H4 (cell line): ENCODE measurements around the gene RUNX1. TPM values are rescaled to one million over a fixed set of nuclear protein-coding genes. Genes with fewer than 3 reads are reported as not detected.

Source experiments
- DNase-seq: peaks from one replicate; pipeline ENCODE4 v3.0.0-alpha.2; 2015; ENCODE audit warnings: low spot score
- total RNA-seq: library from RNA; depleted of rRNA; stranded (reverse); fragments of >200 nt; shearing (Covaris generic); gene quantifications from 2 replicates; pipeline ENCODE4 v1.2.3, GENCODE V29; 2014

RUNX1 gene
- total RNA-seq, 1 experiment from 2014 or later = 4.6 TPM

DNA sequence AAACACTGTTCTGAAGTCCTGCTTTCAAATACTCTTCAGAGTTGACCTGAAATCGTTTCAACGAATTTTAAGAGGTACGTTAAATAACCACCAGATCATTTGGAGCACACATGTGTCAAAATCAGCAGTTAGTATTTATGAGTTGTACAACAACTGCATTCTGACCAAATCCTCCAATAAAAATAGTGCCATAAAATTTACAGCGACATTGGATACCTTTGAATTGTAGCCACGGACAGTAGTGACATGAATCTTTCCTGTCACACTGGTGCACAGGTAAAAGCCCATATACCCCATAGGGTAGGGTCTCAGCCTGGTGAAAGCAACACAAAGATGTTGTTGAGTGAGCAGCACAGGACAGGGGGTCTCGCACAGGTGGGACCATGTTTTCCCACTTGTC is 258.8 kb downstream of the RUNX1 start:
- DNase-seq = no peak

DNA sequence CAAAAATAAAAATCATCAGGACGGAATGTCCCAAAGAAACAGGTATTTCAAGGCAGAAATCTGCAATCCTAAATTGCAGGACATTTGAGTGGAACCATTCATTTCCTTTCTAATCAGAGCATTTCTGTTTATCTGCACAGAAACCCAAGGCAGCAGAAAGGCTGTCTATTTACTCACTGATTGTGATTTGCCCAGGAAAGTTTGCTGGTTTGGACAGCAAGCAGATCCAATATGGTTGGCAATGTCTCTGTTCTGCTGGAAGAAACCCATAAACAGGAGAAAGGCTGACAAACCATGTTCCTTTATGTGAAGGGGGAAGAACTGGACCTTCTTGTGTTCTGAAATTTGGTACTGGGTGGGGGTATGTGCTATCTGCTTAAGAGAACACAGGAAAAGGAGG is 260.2 kb downstream of the RUNX1 start:
- no peak for DNase-seq

DNA sequence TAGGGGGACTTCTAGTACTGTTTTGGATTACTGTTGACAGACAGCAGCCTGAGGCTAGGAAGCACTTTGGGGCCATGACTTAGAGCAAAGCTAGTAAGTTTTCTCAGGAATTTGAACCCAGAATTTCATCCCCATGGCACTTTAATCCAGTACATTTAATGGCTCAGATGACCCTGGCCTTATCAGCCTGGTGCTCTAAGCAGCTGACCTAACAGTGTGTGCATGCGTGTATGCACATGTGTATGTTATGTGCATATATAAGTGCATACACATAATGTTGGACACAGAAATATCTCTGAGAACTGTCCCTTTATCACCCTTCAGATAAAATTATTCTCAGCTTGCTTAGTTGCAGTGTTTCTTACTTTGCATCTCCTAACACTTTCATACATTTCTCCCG is 265.3 kb downstream of the RUNX1 start:
- DNase-seq = no peak

DNA sequence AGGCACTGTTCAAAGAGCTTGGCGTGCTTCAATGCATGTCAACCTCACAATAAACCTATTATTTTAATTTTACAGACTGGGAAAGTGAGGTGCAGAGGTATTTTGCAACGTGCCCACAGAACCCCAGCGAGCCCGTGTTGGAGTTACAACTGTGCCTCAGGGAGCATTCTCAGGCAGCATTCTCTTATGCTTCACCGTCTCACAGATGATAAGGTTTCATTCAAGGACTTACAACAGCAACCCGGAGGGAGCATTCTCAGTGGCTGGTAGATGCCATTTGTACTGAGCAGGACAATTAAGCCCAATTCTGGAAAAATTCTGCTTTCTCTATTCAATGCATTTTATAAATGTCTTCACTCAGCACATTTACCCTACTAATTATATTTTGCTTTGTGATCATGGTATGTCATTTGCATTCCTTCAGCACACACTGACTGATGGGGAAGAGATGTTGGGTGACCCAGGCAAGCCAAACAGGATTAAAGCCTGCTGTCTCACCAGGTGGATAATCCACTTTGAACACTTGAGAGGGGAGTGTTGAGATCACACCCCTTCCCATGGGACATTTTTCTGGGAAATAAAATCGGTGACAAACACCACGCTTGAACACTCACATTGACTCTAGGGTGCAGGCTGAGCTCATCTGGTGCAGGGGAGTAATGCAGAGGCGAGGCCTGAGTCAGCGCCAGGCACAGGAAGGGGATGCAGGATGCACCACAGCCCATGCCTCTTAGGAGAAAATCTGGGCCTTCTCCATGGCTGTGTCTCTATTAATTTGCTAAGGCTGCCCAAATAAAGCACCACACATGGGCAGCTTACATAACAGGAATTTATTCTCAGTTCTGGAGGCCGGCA is 266.4 kb downstream of the RUNX1 start:
- no peak for DNase-seq

DNA sequence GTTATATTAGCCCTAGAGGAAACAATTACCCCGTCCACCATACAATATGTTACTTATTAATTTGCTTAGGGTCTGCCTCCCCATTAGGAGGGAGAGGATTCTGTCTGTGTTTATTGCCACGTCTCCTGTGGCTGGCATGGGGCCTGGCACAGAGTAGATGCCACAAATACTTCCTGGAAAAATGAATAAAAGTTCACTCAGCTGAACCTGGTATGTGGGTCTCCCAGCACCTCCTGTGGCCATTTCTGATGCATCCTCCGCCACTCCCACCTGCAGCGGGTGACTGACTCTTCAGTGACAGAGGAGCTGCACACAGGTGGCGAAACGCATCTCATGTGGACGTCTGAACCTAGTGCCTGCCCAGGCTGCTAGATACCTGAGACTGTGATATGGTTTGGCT is 267.6 kb downstream of the RUNX1 start:
- no peak for DNase-seq

DNA sequence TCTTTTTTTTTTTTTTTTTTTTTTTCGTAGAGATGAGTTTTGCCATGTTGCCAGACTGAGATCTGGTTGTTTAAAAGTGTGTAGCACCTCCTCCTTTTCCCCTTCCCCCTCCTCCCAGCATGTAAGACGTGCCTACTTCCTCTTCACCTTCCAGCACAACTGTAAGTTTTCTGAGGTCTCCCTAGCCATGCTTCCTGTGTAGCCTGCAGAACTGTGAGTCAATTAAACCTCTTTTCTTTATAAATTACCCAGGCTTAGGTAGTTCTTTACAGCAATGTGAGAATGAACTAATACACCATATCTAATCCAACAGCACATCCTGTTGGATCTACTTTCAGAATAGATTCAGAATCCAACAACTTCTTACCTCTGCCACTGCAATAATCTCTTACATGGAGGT is 269.2 kb downstream of the RUNX1 start:
- DNase-seq = no peak

DNA sequence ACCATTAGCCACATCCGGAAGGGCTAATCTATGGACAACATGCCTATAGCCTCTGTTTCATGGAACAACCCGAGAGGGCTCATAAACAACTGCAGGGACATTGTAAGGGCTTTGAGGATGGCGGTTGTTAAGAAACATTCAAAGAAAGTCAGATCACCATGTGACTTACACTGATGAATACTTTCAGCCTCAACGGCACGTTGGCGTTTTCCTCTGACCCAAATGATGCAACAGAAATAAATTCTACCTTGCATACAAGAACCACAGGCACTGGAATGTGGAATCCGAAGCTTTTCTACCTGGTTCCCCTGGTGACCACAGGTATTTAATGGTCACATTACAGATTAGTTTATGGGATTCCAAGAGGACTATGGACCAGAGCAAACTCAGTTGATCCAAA is 273.3 kb downstream of the RUNX1 start:
- DNase-seq = peak; percentile 23

DNA sequence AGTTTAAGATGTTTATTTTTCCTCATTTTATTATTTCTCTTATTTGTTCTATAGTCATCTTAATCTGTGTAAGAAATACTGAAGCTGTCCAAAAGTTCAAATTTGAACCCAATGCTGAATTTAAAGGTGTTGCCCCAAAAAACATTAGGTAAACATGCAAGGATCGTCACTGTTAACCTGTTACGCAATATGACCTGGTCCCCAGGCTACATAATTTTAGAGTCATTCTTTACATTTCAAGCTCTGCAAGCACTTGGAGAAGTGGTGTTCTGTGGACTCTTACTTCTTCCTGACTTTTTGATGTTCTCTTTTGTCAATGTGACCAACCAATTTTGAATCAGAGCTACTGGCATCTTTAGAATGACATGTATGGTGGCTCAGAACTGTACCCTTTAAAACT is 274.4 kb downstream of the RUNX1 start:
- no peak for DNase-seq

DNA sequence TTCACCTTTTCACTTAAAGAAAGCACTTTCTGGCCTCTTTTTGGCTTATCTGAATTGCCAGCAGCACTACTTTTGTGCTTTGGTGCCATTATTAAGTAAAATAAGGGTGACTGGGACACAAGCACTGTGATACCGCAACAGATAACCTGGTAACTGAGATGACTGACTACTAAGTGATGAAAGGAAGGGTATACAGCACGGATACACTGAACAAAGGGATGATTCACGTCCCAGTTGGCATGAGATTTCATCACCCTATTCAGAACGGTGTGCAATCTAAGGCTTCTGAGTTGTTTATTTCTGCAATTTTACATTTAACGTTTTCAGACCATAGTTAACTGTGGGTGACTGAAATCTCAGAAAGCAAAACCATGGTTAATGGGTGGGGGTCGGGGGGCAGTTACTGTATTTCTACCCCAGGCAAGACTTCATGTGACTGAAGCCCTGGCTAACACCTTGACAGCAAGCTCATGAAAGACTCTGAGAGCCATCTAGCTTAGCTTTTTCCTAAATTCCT is 277.5 kb downstream of the RUNX1 start:
- DNase-seq = peak; percentile 85

DNA sequence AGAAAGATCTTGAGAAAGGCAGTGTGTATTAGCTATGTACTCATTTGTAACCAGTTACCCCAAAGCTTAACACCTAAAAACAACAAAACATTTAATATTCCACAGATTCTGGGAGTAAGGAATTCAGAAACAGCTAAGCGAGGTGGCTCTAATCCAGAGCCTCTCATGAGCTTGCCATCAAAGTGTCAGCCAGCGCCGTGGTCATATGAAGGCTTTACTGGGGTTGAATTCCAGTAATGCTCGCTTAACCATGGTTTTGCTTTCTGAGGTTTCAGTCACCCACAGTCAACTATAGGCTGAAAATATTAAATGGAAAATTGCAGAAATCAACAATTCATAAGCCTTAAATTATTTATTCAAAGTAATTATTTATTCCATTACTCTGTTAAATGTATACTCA is 278.5 kb downstream of the RUNX1 start:
- peak; percentile 27 for DNase-seq

DNA sequence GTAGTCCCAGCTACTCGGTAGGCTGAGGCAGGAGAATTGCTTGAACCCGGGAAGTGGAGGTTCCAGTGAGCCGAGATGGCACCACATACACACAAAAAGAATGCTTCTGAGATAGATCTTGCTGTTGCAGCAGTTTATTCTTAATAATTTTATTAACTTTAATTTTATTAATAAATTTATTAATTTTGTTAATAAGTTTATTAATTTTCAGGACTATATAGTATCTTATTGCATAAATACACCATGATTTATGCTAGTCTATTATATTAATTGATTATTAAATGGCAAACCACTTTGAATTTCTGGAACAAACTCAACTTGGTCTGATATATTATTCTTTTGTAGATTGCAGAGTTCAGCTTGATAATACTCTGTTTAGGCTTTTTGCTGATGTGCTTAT is 280.8 kb downstream of the RUNX1 start:
- no peak for DNase-seq

DNA sequence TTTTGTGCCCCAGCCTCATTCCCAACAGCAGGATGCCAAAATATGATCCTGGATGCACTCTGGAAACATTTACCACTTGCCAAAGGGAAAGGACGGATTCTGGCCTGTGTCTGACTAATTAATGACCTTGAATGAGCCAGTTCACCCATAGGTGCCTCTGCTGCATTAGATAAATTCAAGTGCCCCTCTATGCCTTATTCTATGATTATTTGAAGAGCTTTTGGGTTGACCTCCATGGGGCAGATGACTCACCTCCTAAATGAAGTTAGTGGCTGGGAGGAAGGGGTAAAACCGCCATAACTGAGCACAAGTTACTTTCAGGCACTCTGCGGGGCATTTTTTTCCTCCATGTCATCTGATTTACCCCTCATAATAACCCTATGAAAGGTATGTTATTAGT is 282.2 kb downstream of the RUNX1 start:
- no peak for DNase-seq

DNA sequence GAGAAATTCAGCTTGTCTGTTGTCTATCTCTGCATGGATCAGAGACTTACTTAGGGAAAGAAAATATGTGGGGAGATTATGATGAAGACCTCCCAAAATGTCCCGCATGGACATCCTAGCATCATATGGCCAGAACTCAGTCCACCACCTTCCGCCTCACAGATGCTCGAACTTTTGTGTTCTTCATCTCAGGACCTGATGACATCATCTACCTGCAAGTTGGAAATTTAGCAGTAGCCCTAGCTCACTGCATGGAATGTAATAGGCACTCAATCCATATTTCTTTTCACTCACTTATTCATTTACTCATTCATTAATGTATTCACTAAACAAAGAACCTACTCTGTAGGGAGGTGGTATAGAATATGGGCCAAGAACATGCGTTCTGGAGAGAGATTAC is 283.5 kb downstream of the RUNX1 start:
- no peak for DNase-seq

DNA sequence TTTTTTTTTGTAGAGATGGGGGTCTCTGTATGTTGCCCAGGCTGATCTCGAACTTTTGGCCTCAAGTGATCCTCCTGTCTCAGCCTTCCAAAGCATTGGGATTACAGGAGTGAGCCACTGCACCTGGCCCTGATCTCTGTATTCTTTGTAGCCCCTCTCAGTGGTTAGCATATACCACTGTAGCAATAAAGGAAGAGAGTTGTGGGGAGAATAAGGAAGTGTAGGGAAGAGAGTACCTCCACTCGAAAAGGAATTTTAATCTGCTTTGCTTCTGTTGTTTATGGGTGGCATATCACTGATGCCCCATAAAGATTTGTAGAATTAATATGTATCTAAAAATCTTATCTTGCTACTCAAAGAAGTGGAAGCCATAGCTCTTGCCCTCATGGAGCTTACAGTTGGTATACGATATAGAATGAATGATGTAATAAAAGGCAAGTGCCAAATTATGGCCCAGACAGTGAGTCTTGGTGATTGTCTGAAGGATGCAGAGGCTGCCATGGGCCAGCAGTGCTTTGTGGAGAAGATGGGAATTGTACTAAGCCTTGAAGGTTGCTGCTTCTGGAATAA is 284.3 kb downstream of the RUNX1 start:
- DNase-seq = no peak

DNA sequence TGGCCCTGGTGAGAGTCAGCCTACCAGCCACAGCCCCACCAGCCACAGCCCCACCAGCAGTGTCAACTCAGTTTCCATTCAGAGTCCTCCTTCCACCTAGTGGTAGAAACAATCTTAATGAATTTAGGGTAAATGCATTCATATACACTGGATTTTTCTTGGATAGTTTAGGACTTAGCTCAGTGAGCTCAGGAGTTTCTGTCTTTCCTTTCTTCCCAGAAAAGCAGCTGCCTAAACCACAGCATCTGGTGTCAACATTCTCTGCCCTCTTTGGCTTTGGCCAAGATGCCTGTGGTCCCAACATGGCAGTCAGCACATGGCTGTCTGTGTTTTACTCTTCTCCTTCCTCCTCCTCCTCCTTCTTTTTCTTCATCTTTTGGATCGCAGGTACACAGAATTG is 286.3 kb downstream of the RUNX1 start:
- DNase-seq = peak; percentile 51

DNA sequence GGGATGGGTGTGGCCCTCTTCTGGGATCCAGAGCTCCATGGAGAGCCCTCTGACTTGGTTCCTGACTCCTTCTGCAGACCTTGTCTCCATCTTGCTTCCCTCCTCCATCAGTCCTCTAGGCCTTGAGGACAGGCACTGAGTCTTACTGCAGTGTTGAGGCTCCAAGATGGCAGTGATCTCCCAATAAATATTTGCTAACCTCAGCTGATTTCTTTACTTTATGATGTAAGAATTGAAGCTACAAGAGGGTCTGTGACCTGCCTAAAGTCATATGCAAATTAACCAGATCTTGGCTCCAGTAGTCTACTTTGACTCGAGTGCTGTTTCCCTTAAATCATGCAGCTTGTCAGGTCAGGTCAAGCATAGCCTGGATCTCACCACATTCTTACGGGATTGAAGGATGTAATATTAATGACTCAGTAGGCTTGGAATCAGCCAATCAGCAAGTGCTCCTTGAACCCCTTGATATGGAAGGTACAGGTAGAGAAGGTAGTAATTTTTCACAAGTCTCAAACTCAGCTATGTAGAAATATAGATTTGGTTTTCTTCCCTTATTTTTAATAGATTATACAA is 287.3 kb downstream of the RUNX1 start:
- no peak for DNase-seq

DNA sequence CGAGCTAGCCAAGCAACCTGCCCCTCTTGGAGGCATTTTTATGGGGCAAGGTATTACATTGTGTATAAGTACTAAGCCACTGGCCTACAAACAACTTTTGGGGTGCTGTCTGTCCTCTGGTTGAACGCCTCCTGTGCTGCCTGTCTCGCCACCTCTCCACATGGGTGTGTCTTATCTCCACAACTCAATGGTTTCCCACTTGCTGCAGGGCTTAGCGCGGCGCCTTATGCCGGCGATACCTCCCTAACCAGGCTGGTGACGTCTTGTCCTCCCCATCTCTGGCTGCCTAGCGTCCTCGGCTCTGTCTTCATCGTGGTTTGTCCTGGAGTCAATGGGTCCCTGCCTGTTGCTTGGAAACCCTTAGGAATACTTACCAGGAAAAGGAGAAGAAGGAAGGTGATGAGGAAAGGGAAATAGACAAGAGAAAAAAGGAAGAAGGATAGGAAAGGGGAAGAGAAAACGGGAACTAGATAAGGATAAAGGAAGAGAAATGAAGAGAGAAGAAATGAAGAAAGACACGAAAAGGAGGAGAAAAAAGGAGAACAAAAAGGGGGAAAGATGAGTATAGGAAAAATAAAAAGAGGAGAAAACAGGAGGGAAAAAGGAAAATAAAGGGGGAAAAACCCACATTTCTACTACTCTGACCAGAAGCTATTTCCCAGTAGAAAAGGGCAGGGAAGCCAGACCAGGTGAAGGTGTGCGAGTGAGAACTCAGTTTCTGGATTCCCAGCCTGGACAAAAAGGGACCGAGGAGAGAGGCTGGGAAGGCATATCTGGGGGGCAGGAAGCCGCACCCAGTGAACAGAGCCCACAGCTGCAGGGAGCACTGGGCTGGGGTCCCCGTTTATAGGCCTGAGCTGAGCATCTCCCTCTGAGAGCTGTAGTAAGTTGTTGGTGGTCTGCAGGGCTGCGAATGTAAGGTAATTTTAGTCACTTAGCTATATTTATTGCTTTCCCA is 294.1 kb downstream of the RUNX1 start:
- DNase-seq = no peak

DNA sequence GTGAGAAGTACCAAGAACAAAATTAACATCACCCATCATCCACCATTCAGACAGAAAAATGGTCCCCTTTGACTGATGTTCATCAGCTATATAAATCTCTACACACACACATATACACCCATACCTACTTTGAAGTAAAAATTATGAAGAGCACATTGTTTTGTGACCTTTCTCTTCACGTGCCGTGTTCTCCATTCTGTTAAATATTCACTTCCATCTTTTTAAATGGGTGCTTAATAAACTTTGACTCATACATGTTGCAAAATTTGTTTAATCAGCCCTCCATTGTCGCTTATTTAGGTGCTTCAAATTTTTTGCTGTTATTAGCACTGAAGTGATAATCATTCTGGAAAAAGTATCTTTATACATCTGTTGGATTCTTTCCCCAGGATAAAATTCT is 300.2 kb downstream of the RUNX1 start:
- DNase-seq = no peak

DNA sequence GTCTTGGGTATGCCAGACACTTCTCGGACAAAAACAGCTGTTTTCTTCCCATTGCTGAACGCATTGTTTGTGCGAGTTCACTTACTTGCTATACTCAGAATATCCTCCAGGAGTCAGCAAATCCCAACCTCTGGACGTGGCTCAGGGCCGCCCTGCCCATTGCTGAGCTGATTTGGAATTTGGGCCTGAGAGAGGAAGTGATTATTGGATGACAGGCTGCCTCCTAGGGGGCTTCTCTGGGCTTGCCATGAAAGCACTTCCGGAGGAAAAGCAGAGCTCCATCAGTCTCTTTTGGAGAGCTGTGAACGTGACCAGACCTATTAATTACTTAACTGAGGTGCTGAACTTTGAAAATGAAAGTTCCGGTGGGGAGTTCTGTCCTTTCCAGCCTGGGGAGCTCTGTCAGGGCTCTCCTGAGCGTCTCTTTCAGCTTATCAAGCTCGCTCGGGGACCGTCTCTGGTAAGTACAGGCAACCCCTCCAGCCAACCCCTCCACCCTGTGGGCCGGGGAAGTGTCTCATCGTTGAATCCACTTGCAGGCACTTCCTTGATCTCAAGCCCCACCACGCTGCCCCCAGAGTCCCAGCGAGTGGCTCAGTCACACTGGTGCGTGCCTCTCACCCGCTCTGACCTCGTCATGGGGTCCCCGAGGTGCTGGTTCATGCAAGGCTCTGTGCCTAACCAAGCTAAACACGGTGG is 303.4 kb downstream of the RUNX1 start:
- peak; percentile 89 for DNase-seq

DNA sequence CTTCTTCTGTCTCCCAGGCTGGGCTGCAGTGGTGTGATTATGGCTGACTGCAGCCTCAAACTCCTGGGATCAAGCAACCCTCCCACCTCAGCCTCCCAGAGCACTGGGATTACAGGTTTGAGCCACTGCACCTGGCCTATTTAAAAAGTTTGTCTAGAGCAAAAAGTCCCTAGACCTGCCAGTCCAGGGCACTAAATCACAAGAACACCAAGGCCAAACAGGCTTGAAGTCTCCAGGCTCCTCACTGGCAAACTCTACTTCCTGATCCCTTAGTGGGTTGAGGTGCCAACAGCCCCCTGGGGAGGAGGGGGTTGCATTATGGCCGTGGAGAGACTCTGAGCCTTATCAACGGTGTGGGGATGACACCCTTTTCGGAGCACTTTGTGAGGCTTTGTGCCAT is 304.3 kb downstream of the RUNX1 start:
- DNase-seq = no peak

DNA sequence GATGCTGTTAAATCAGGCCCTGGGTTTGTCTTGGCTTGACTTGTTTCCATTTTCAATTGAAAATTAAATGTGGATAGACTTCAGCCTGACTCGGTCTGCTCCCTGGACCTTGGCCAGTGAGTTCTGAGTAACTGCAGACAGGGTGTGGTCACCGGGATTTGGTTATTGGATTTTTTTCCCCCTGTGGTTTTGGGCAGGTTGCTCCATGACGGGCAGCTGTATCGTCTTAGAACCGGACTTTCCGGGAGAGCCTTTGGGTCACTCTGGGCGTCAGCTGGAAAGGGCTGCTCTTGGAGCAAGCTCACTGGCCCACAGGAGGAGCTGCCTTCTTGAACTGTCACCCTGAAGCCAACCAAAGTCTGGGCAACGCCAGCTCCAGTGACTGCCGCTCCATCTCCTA is 305.3 kb downstream of the RUNX1 start:
- no peak for DNase-seq
